CD4-positive, alpha-beta T cell treated with Interleukin-17A for 4 hours (primary cell): ENCODE data around the gene TCTA.
"Not testable (repeated sequence)": the region's sequence is repeated elsewhere in the genome, so short reads cannot be mapped to it uniquely, and the experiment has no call there.

Source experiments
- DNase-seq: peaks from one replicate; pipeline ENCODE4 v3.0.0-alpha.2; 2020; ENCODE audit warnings: mixed read lengths

Gene TCTA

GRCh38 chr3:49411968-49412631 is at the start of gene TCTA, which contains the start of gene RHOA:
Gene TCTA (plus strand): TSS chr3:49412423. CDS start chr3:49412427, 4 bp downstream.
Gene RHOA (minus strand): TSS chr3:49411976. CDS start chr3:49375589, 36,387 bp downstream.
- DNase-seq: peak; percentile 99

GRCh38 chr3:49362561-49362960 is 49.7 kb upstream of the TCTA start:
- no peak for DNase-seq

- no peak for DNase-seq
Measured at GRCh38 chr3:49370585-49371290, 41.5 kb upstream of the TCTA start.

- no peak for DNase-seq
Measured at GRCh38 chr3:49371946-49372345, 40.3 kb upstream of the TCTA start.

- DNase-seq: peak; percentile 50
Measured at GRCh38 chr3:49377483-49377882, 34.7 kb upstream of the TCTA start.

GRCh38 chr3:49378249-49378895 is 33.9 kb upstream of the TCTA start:
- no peak for DNase-seq

- DNase-seq: no peak
Measured at GRCh38 chr3:49383387-49383786, 28.8 kb upstream of the TCTA start.

- DNase-seq: no peak
Measured at GRCh38 chr3:49385617-49386016, 26.6 kb upstream of the TCTA start.

GRCh38 chr3:49386056-49386756 is 26.0 kb upstream of the TCTA start:
- DNase-seq: no peak

GRCh38 chr3:49387721-49388120 is 24.5 kb upstream of the TCTA start:
- no peak for DNase-seq

GRCh38 chr3:49388289-49388820 is 23.9 kb upstream of the TCTA start:
- no peak for DNase-seq

GRCh38 chr3:49389297-49389696 is 22.9 kb upstream of the TCTA start:
- no peak for DNase-seq

GRCh38 chr3:49391310-49391709 is 20.9 kb upstream of the TCTA start:
- not testable (repeated sequence) for DNase-seq

GRCh38 chr3:49397470-49397869 is 14.8 kb upstream of the TCTA start:
- DNase-seq: no peak

GRCh38 chr3:49399461-49399860 is 12.8 kb upstream of the TCTA start:
- no peak for DNase-seq

- no peak for DNase-seq
Measured at GRCh38 chr3:49401766-49402165, 10.5 kb upstream of the TCTA start.

GRCh38 chr3:49403891-49404290 is 8.3 kb upstream of the TCTA start:
- DNase-seq: no peak

GRCh38 chr3:49405570-49405969 is 6.7 kb upstream of the TCTA start:
- DNase-seq: not testable (repeated sequence)

- no peak for DNase-seq
Measured at GRCh38 chr3:49406571-49407565, 5.4 kb upstream of the TCTA start.

GRCh38 chr3:49410066-49410845 is 2.0 kb upstream of the TCTA start:
- DNase-seq: no peak
